ENCODE data around the gene SIGLEC12. TPM values are rescaled to one million over a fixed set of nuclear protein-coding genes. Genes with fewer than 3 reads are reported as not detected.

SIGLEC12 gene
- total and polyA plus RNA-seq, 2 donors (not counting 3 experiments of a cell fraction or from before 2014, with no cell fraction given) = not detected

- H3K4me1 ChIP-seq (ENCODE audit: control insufficient read depth, extremely low read depth, insufficient read depth, low read length) = no peaks in the 10 kb centered on the region
- dilution Hi-C loops (cut with MboI; ENCODE audit: extremely low pct_ligation_motif_present, low sequenced_read_pairs) (no loop called here), intact Hi-C loops (cut with micrococcal nuclease) (no loop called here)
- no peak overlapping the region for H2AFZ ChIP-seq (ENCODE audit: low read depth, low read length)
- CTCF ChIA-PET = no interaction called here
- DNase-seq (ENCODE audit: low read depth, low spot score) (no peak), FAIRE-seq (no peak)
- H3K4me3 ChIP-seq (replicated peaks in 1 of 3; ENCODE audit: insufficient read depth in 1 of 3, low read depth in 1 of 3, low read length in 3 of 3) = no peak overlapping the region
- TF ChIP-seq POLR2AphosphoS5 (IDR thresholded peaks at IDR 0.05; ENCODE audit: insufficient read depth, low read depth, low read length) (no peak), POLR2A (IDR thresholded peaks at IDR 0.05; ENCODE audit: low read depth, low read length) (no peak), GATA2 (IDR thresholded peaks at IDR 0.05; ENCODE audit: insufficient read depth, insufficient read length, low read depth, low read length) (no peak), CTCF (IDR thresholded peaks at IDR 0.05; ENCODE audit: extremely low read depth in 1 of 2, insufficient read depth in 1 of 2, low read depth in 1 of 2, low read length in 2 of 2) (no peak), MYC (IDR thresholded peaks at IDR 0.05; ENCODE audit: low read depth, low read length) (no peak), EZH2 (IDR thresholded peaks at IDR 0.05; ENCODE audit: borderline replicate concordance, low read depth, low read length, severe bottlenecking) (no peak), JUN (IDR thresholded peaks at IDR 0.05; ENCODE audit: borderline replicate concordance, insufficient read depth, insufficient read length, low read depth) (no peak)
- no peak overlapping the region for H3K27ac ChIP-seq (ENCODE audit: insufficient read depth, low read depth, low read length)
- no peaks in the 10 kb centered on the region for H3K9me1 ChIP-seq (replicated peaks; ENCODE audit: control insufficient read depth, extremely low read depth, insufficient read depth, low read length)
- H3K9me3 ChIP-seq (replicated peaks; ENCODE audit: control insufficient read depth, insufficient read depth, low read length) = no peaks in the 10 kb centered on the region
- H3K9ac ChIP-seq (replicated peaks; ENCODE audit: extremely low read depth, insufficient read depth, low read length) = no peak overlapping the region
- no peaks in the 10 kb centered on the region for H3K79me2 ChIP-seq (ENCODE audit: control insufficient read depth, insufficient read depth, low read length)
- H4K20me1 ChIP-seq (replicated peaks; ENCODE audit: control insufficient read depth, extremely low read depth, insufficient read depth, low read length) = no peaks in the 10 kb centered on the region
- H3K27me3 ChIP-seq (ENCODE audit: control insufficient read depth in 2 of 2, insufficient read depth in 2 of 2, low read length in 2 of 2) = peaks cover 0 to 2% of the 10 kb centered on the region in 2 experiments
- no peak overlapping the region for H3K4me2 ChIP-seq (ENCODE audit: insufficient read depth, low read length)
- BruUV-seq (replicated peaks) = no TSS peak
- POLR2A ChIA-PET = no interaction called here
- no peaks in the 10 kb centered on the region for H3K36me3 ChIP-seq (ENCODE audit: control insufficient read depth in 2 of 2, extremely low read depth in 1 of 2, insufficient read depth in 2 of 2, low read length in 2 of 2)
Measured at GRCh38 chr19:51520728-51521127, 19.1 kb upstream of the SIGLEC12 start.
